Smooth muscle cell (in vitro differentiated cells): Measurements from ENCODE around the gene POU1F1. TPM values are rescaled to one million over a fixed set of nuclear protein-coding genes. Genes with fewer than 3 reads are reported as not detected.
A peak's percentile ranks its signal among the peaks of the same experiment; 100 is the strongest.

Experiments
- DNase-seq: peaks from one replicate; lab custom pipeline; 2025; ENCODE audit not compliant: unreplicated experiment; lab: John Stamatoyannopoulos, UW
- H2AFZ ChIP-seq: fragments of 200-600 bp; sonication (generic); 2 replicates; pipeline ENCODE4 v1.6.0; 2016; ENCODE audit warnings: antibody characterized with exemption, low read depth, mild to moderate bottlenecking
- H3F3A ChIP-seq: fragments of 200-600 bp; sonication (generic); 2 replicates; pipeline ENCODE4 v1.6.0; 2017; ENCODE audit warnings: antibody characterized with exemption, low read depth
- H3K27ac ChIP-seq: fragments of 200-600 bp; sonication (generic); 2 replicates; pipeline ENCODE4 v1.5.1; 2016; ENCODE audit warnings: low read depth, mild to moderate bottlenecking
- H3K27me3 ChIP-seq: fragments of 200-600 bp; sonication (generic); 2 replicates; pipeline ENCODE4 v1.6.1; 2016; ENCODE audit warnings: low read depth, mild to moderate bottlenecking
- H3K36me3 ChIP-seq: fragments of 200-600 bp; sonication (generic); 2 replicates; pipeline ENCODE4 v1.5.1; 2016; ENCODE audit warnings: low read depth
- H3K4me1 ChIP-seq: fragments of 200-600 bp; sonication (generic); 2 replicates; pipeline ENCODE4 v1.5.1; 2016; ENCODE audit warnings: low read depth
- H3K4me2 ChIP-seq: fragments of 200-600 bp; sonication (generic); 2 replicates; pipeline ENCODE4 v1.6.0; 2016; ENCODE audit warnings: mild to moderate bottlenecking
- H3K4me3 ChIP-seq: fragments of 200-600 bp; sonication (generic); 2 replicates; pipeline ENCODE4 v1.5.1; 2016; ENCODE audit warnings: mild to moderate bottlenecking
- H3K79me2 ChIP-seq: fragments of 200-600 bp; sonication (generic); 2 replicates; pipeline ENCODE4 v1.6.0; 2016; ENCODE audit warnings: low read depth, mild to moderate bottlenecking
- H3K9ac ChIP-seq: fragments of 200-600 bp; sonication (generic); 2 replicates; pipeline ENCODE4 v1.6.0; 2016; ENCODE audit warnings: low read depth
- H3K9me3 ChIP-seq: fragments of 200-600 bp; sonication (generic); replicated peaks from 2 replicates; pipeline ENCODE4 v1.5.1; 2016; ENCODE audit warnings: low read depth
- H4K20me1 ChIP-seq: fragments of 200-600 bp; sonication (generic); 2 replicates; pipeline ENCODE4 v1.6.0; 2016; ENCODE audit warnings: low read depth
- WGBS: methylation state at CpG from one replicate; pipeline ENCODE4 v1.1.7; 2016; ENCODE audit warnings: low lambda C conversion rate; 5-methylcytosine and 5-hydroxymethylcytosine counted together
- polyA plus RNA-seq: library from polyadenylated mRNA; unstranded; fragments of >200 nt; fragmentation: Nextera tagmentation; extraction: Ambion mirVana; gene quantifications from 2 replicates; pipeline ENCODE4 v1.2.1, GENCODE V29; 2016
- total RNA-seq: library from RNA; depleted of rRNA; stranded (reverse); fragments of >200 nt; gene quantifications from 2 replicates; pipeline ENCODE4 v1.2.3, GENCODE V29; 2014
- TF ChIP-seq, protein P1 (sequence below): fragments of 200-600 bp; sonication (generic); IDR thresholded peaks from 2 replicates; pipeline ENCODE4 v1.5.1; 2017; ENCODE audit warnings: borderline replicate concordance, mild to moderate bottlenecking, antibody characterized with exemption; ENCODE audit not compliant: insufficient read depth, poor library complexity, severe bottlenecking

The POU1F1 gene
- total and polyA plus RNA-seq, 2 experiments from 2014 or later = not detected

DNA sequence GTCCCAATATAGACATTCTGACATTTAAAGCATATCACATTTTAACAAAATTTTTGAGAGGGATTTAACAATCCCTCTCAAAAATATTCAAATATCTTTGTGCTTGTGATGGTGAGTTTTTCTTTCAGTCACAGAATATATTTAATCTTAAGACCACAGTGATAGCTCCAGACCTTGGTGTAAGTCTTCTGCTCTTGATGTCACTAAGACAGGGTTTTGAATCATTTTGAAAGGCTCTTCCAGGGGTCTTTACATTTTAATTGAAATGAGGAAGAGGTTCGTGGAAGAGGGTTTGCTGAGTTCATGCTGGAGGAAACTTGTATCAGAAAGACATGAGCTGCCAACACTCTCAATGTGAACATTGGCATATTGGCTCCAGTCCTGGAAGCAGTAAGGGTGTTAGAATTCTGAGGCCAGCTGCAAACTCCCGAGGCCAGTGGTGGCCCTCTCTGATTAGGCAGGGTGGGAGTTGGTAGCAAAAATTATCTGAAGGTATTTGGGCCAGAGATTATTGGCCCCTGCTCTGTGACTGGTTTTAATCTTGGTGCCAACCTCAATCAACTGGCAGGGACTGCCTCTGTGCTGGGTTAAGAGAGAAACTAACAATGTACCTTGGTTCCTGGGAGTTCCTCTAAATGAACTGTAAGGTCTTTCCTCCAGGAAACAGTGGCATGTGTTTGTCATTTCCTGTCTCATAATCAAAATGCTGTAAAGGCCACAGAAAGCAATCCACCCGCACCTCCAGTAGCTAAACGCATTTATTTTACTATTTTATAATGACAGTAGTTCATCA lies 5.3 kb downstream of the POU1F1 start:
- H3K4me3 ChIP-seq = no peak overlapping the region
- H3F3A ChIP-seq = no peaks in the 10 kb centered on the region
- no peaks in the 10 kb centered on the region for H3K79me2 ChIP-seq
- no peaks in the 10 kb centered on the region for H3K9me3 ChIP-seq
- H3K4me2 ChIP-seq = no peak overlapping the region
- no peaks in the 10 kb centered on the region for H4K20me1 ChIP-seq
- H3K27ac ChIP-seq = no peak overlapping the region
- no peaks in the 10 kb centered on the region for H3K36me3 ChIP-seq
- no peak for DNase-seq
- H3K4me1 ChIP-seq = no peaks in the 10 kb centered on the region
- WGBS = 81% methylated on average over 4 of the region's 4 CpGs
- no peaks in the 10 kb centered on the region for H3K27me3 ChIP-seq
- no peak overlapping the region for H3K9ac ChIP-seq
- TF ChIP-seq, protein P1, sequence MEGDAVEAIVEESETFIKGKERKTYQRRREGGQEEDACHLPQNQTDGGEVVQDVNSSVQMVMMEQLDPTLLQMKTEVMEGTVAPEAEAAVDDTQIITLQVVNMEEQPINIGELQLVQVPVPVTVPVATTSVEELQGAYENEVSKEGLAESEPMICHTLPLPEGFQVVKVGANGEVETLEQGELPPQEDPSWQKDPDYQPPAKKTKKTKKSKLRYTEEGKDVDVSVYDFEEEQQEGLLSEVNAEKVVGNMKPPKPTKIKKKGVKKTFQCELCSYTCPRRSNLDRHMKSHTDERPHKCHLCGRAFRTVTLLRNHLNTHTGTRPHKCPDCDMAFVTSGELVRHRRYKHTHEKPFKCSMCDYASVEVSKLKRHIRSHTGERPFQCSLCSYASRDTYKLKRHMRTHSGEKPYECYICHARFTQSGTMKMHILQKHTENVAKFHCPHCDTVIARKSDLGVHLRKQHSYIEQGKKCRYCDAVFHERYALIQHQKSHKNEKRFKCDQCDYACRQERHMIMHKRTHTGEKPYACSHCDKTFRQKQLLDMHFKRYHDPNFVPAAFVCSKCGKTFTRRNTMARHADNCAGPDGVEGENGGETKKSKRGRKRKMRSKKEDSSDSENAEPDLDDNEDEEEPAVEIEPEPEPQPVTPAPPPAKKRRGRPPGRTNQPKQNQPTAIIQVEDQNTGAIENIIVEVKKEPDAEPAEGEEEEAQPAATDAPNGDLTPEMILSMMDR = no peak
- H2AFZ ChIP-seq = peak overlapping the region; percentile 29

DNA sequence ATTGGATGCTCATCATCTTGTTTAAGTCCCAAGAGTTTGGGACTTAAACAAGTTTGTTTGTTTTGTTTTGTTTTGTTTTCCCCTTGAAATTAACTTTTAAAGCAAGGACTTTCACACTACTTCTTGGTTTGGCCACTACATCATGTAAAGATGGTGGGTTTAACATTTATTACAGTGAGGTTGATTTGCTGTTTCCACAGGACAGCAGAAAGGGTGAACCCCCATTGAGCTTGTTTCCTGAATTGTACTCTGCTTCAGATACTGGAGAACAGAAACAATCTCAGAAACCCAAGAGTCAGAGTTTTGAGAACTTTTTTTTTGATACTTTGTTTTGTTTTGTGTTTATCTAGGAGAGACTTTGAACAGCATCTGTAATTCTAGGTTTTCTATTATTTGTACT lies 6.7 kb downstream of the POU1F1 start:
- TF ChIP-seq, protein P1 = no peak

DNA sequence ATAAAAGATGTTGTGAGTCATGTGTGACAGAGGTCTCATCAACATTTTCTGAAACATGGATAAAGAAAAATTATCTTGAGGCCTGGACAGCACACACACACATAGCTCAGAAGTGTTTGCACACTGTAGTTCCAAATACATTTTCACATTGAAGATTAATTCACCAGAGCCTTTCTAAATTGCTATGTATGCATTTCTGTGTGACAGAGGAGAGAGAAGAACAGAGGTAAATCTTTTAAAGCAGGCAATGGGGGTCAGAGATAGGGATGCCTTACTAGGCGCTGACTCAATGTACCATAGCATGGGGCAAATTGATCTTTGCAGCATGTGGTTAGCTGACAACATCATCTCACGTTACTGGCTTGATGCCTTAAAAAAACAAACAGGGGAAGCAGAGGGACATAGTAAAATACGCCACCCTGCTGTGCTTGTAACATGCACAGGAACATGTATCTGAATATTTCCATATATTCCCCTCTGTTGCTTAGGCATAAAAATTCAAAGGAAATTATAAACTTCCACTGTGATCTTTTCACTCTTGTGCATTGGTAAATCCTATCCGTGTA lies 7.7 kb downstream of the POU1F1 start:
- 66% methylated on average over 4 of the region's 4 CpGs for WGBS
- H3K4me2 ChIP-seq = no peak overlapping the region
- no peak overlapping the region for H3K9ac ChIP-seq
- no peaks in the 10 kb centered on the region for H3K79me2 ChIP-seq
- no peaks in the 10 kb centered on the region for H3K27me3 ChIP-seq
- no peak overlapping the region for H3K27ac ChIP-seq
- TF ChIP-seq, protein P1 = no peak
- H2AFZ ChIP-seq = no peak overlapping the region
- H3F3A ChIP-seq = no peaks in the 10 kb centered on the region
- H4K20me1 ChIP-seq = no peaks in the 10 kb centered on the region
- DNase-seq = no peak
- no peaks in the 10 kb centered on the region for H3K9me3 ChIP-seq
- no peak overlapping the region for H3K4me3 ChIP-seq
- H3K36me3 ChIP-seq = no peaks in the 10 kb centered on the region
- H3K4me1 ChIP-seq = no peaks in the 10 kb centered on the region

More for the DNA sequence above, 6.7 kb downstream of the POU1F1 start:
- Histone ChIP-seq H3K36me3 (no peaks in the 10 kb centered on the region), H3K4me3 (no peak overlapping the region), H3K9me3 (no peaks in the 10 kb centered on the region), H3K4me1 (no peaks in the 10 kb centered on the region), H3K4me2 (no peak overlapping the region), H3K27me3 (no peaks in the 10 kb centered on the region), H4K20me1 (no peaks in the 10 kb centered on the region), H3K79me2 (no peaks in the 10 kb centered on the region), H2AFZ (no peak overlapping the region), H3K9ac (no peak overlapping the region), H3K27ac (no peak overlapping the region), H3F3A (no peaks in the 10 kb centered on the region)
- DNase-seq = no peak
